K562 (cell line): Measurements from ENCODE around the gene PTP4A2. TPM values are rescaled to one million over a fixed set of nuclear protein-coding genes. Genes with fewer than 3 reads are reported as not detected.
A peak's percentile ranks its signal among the peaks of the same experiment; 100 is the strongest.

Experiments used
- ATAC-seq: fragments of 200-7000 bp; cut with Tn5 transposase; 3 replicates; pipeline ENCODE4 v1.9.1; 2020; ENCODE audit warnings: moderate library complexity
- BruUV-seq: library from RNA; stranded (reverse); fragments of 400-500 nt; replicated peaks from 2 replicates; lab custom pipeline; 2021; lab: Mats Ljungman, UMichigan
- CTCF ChIA-PET: fragments of 300-600 bp; formaldehyde crosslinking; extraction: SDS; loops from one replicate; lab custom pipeline; 2021; ENCODE audit warnings: low intra/inter-chr PET ratio; lab: Yijun Ruan, JAX
- POLR2A ChIA-PET: fragments of 300-600, 350-650 bp; sonication (Branson Sonifier 250); formaldehyde crosslinking; extraction: SDS; loops from one replicate; lab custom pipeline; 2021; ENCODE audit warnings: antibody characterized with exemption, inconsistent platforms; lab: Yijun Ruan, JAX
- DNase-seq, 4 experiments: peaks; one replicate each; pipeline versions ENCODE4 v3.0.0 to v3.0.0-alpha.2; 2011 to 2018; ENCODE audit warnings: low spot score in 3 of 4, mixed read lengths in 3 of 4; ENCODE audit errors: extremely low read depth in 1 of 4
- FAIRE-seq: peaks from 2 replicates; lab custom pipeline; 2011; peaks lifted over from hg19 to GRCh38; lab: Jason Lieb, UNC
- H2AFZ ChIP-seq: 2 replicates; pipeline ENCODE4 v1.6.0; 2011; ENCODE audit warnings: low read depth, low read length, control low read depth, inconsistent platforms
- H3K27ac ChIP-seq: fragments of 200-600 bp; 3 replicates; pipeline ENCODE4 v1.8.0; 2011; ENCODE audit warnings: low read depth, mild to moderate bottlenecking, control low read depth, inconsistent platforms, low read length, moderate library complexity, mixed read lengths; ENCODE audit errors: extremely low read depth
- H3K27me3 ChIP-seq, 2 experiments: fragments of 300-600 bp in 1 of 2; 2 replicates in 1 of 2; 3 replicates in 1 of 2; pipeline versions ENCODE4 v1.6.0 to v1.8.0; 2011; ENCODE audit warnings: inconsistent platforms in 2 of 2, low read length in 2 of 2, mild to moderate bottlenecking in 1 of 2, mixed read lengths in 1 of 2, moderate library complexity in 1 of 2; ENCODE audit not compliant: control insufficient read depth in 2 of 2, insufficient read depth in 2 of 2
- H3K36me3 ChIP-seq: fragments of 300-600 bp; 3 replicates; pipeline ENCODE4 v1.8.0; 2011; ENCODE audit warnings: mild to moderate bottlenecking, low read length, inconsistent platforms; ENCODE audit not compliant: control insufficient read depth, insufficient read depth
- H3K4me1 ChIP-seq, 2 experiments: fragments of 200-600 bp in 1 of 2; replicated peaks in 1 of 2; 2 replicates in 1 of 2; 3 replicates in 1 of 2; pipeline versions ENCODE4 v1.5.1 to v1.8.0; 2011; ENCODE audit warnings: inconsistent platforms in 2 of 2, low read length in 2 of 2, mild to moderate bottlenecking in 1 of 2, mixed read lengths in 1 of 2, moderate library complexity in 1 of 2; ENCODE audit not compliant: control insufficient read depth in 2 of 2, insufficient read depth in 2 of 2
- H3K4me2 ChIP-seq: 2 replicates; pipeline ENCODE4 v1.6.1; 2011; ENCODE audit warnings: low read length, control low read depth, inconsistent platforms, mixed read lengths; ENCODE audit not compliant: insufficient read depth
- H3K4me3 ChIP-seq: fragments of 200-600 bp; sonication (generic), shearing (Covaris generic); 2 replicates; pipeline ENCODE4 v1.5.1; 2016; ENCODE audit warnings: control low read depth, inconsistent platforms
- H3K79me2 ChIP-seq: fragments of 200-600 bp; 3 replicates; pipeline ENCODE4 v1.8.0; 2011; ENCODE audit warnings: low read length, inconsistent platforms; ENCODE audit not compliant: control insufficient read depth, insufficient read depth
- H3K9ac ChIP-seq, 2 experiments: 2 replicates each; pipeline versions ENCODE4 v1.6.0 to v1.6.1; 2011; ENCODE audit warnings: low read depth in 2 of 2, low read length in 2 of 2, control low read depth in 1 of 2, inconsistent platforms in 1 of 2, mild to moderate bottlenecking in 1 of 2, mixed read lengths in 1 of 2; ENCODE audit not compliant: insufficient read depth in 1 of 2
- H3K9me1 ChIP-seq: one replicate; pipeline ENCODE4 v1.6.0; 2011; ENCODE audit warnings: inconsistent platforms, mild to moderate bottlenecking, low read length, moderate library complexity; ENCODE audit not compliant: control insufficient read depth, insufficient read depth
- H3K9me3 ChIP-seq: replicated peaks from 2 replicates; pipeline ENCODE4 v1.5.1; 2011; ENCODE audit warnings: low read depth, low read length, inconsistent platforms; ENCODE audit not compliant: control insufficient read depth, insufficient read depth
- H4K20me1 ChIP-seq: replicated peaks from 2 replicates; pipeline ENCODE4 v1.6.1; 2011; ENCODE audit warnings: low read length, inconsistent platforms, mixed read lengths; ENCODE audit not compliant: control insufficient read depth, insufficient read depth
- C11orf30 ChIP-seq: fragments of 450-650 bp; IDR thresholded peaks from 2 replicates; pipeline ENCODE4 v1.6.1; 2016; ENCODE audit warnings: low read depth, mild to moderate bottlenecking
- CTBP1 ChIP-seq: fragments of 450-650 bp; IDR thresholded peaks from 2 replicates; pipeline ENCODE4 v1.6.1; 2016; ENCODE audit warnings: borderline replicate concordance
- CTCFL ChIP-seq: IDR thresholded peaks from 2 replicates; pipeline ENCODE4 v1.6.1; 2011; ENCODE audit warnings: borderline replicate concordance, low read depth, mild to moderate bottlenecking, moderate library complexity, low read length; ENCODE audit not compliant: insufficient read depth, poor library complexity, severe bottlenecking
- GTF2E2 ChIP-seq: fragments of 200-800 bp; sonication (Bioruptor generic); IDR thresholded peaks from 2 replicates; pipeline ENCODE4 v1.6.1; 2016; ENCODE audit warnings: missing genetic modification characterization, missing compliant biosample characterization
- HLTF ChIP-seq: fragments of 450-650 bp; IDR thresholded peaks from 2 replicates; pipeline ENCODE4 v1.6.1; 2016
- MAFK ChIP-seq: IDR thresholded peaks from 2 replicates; pipeline ENCODE4 v1.6.1; 2011; ENCODE audit warnings: low read length, improper control_type of control experiment
- MAX ChIP-seq: sonication (generic); formaldehyde crosslinking; IDR thresholded peaks from 2 replicates; pipeline ENCODE4 v1.9.0; 2022; ENCODE audit warnings: mild to moderate bottlenecking, missing genetic modification reagents
- MEIS2 ChIP-seq: fragments of 450-650 bp; IDR thresholded peaks from 2 replicates; pipeline ENCODE4 v1.6.1; 2014; ENCODE audit warnings: mild to moderate bottlenecking; ENCODE audit not compliant: partially characterized antibody
- RAD21 ChIP-seq, 2 experiments: fragments of 250-450 bp in 1 of 2; fragments of 450-650 bp in 1 of 2; sonication (Bioruptor Pico) in 1 of 2; formaldehyde crosslinking in 1 of 2; IDR thresholded peaks in 1 of 2; conservative IDR thresholded peaks in 1 of 2; 2 replicates each; pipeline versions ENCODE4 v1.4.0 to v1.8.0; 2020 to 2022; ENCODE audit warnings: mild to moderate bottlenecking in 2 of 2, moderate library complexity in 1 of 2
- TSC22D4 ChIP-seq: fragments of 450-650 bp; IDR thresholded peaks from 2 replicates; pipeline ENCODE4 v1.6.1; 2016; ENCODE audit warnings: missing genetic modification characterization, missing biosample characterization, control low read depth
- U2AF2 ChIP-seq: fragments of 200-400 bp; formaldehyde crosslinking; optimal IDR thresholded peaks from 2 replicates; pipeline ENCODE3; 2017; ENCODE audit warnings: low read depth, mild to moderate bottlenecking, low read length
- ZBTB33 ChIP-seq: sonication (generic); formaldehyde crosslinking; IDR thresholded peaks from 2 replicates; pipeline ENCODE4 v1.8.1; 2023; ENCODE audit warnings: mild to moderate bottlenecking, missing genetic modification reagents
- ZBTB34 ChIP-seq: fragments of 250-450 bp; sonication (Bioruptor Pico); IDR thresholded peaks from 2 replicates; pipeline ENCODE4 v1.8.0; 2021; ENCODE audit warnings: mild to moderate bottlenecking, moderate library complexity
- WGBS: fragments of 100-300 bp; shearing (Covaris generic); methylation state at CpG from one replicate; pipeline ENCODE4 v1.1.6; 2016; ENCODE audit warnings: low coverage, mixed read lengths; ENCODE audit not compliant: insufficient coverage; ENCODE audit errors: missing lambda C conversion rate; 5-methylcytosine and 5-hydroxymethylcytosine counted together
- in situ Hi-C: fragments of 300-500 bp; cut with MboI; formaldehyde crosslinking; loops from 4 replicates; pipeline ENCODE4 v1.15.0; 2018; ENCODE audit warnings: inconsistent platforms, mixed read lengths
- intact Hi-C: fragments of 100-400 bp; cut with micrococcal nuclease; formaldehyde crosslinking; loops from 2 replicates; pipeline ENCODE4 v1.14.2; 2022
- polyA plus RNA-seq, 8 experiments: library from polyadenylated mRNA; depleted of rRNA in 4 of 8; stranded (reverse) in 5 of 8; unstranded in 3 of 8; fragments of >200 nt; fragmentation: Nextera tagmentation in 2 of 8; fragmentation: Illumina TruSeq in 1 of 8; extraction: Ambion mirVana in 2 of 8; extraction: Trizol in 1 of 8; gene quantifications; 2 replicates each; pipeline versions ENCODE4 v1.2.1 to v1.2.3, GENCODE V29; 2011 to 2014; ENCODE audit warnings: inconsistent platforms in 1 of 8, missing spikeins in 1 of 8
- total RNA-seq, 7 experiments: library from RNA; depleted of rRNA in 6 of 7; stranded (reverse); fragments of >200 nt in 6 of 7; fragmentation: Illumina TruSeq in 2 of 7; extraction: Trizol in 2 of 7; gene quantifications; 2 replicates each; pipeline versions ENCODE4 v1.2.1 to v1.2.3, GENCODE V29; 2011 to 2021; ENCODE audit warnings: low replicate concordance in 1 of 7

Gene PTP4A2
- total and polyA plus RNA-seq, 9 of the 15 experiments (the other 6 are each of a cell fraction or from before 2014, with no cell fraction given) = 197 to 870 (median 480) TPM

GRCh38 chr1:31866450-31867032 is 71.6 kb downstream of the PTP4A2 start (continued):
- TF ChIP-seq GTF2E2 (tag) (no peak), MAFK (no peak), C11orf30 (0 out of 2 replicates have a peak, but pooled peaks have one; percentile 10), U2AF2 (no peak), MAX (CRISPR knock-in tag) (no peak)

GRCh38 chr1:31865728-31866449 is 72.3 kb downstream of the PTP4A2 start:
- CTCF ChIA-PET = no interaction called here
- Histone ChIP-seq H3K9me3 (no peaks in the 10 kb centered on the region), H3K36me3 (no peaks in the 10 kb centered on the region), H3K27ac (peak overlapping the region; percentile 37; the same call in 1 of the 3 replicates), H4K20me1 (no peaks in the 10 kb centered on the region), H2AFZ (peak overlapping the region; percentile 76), H3K9ac (peak overlapping the region; percentile 5 to 49; a peak in 1 of 4 replicates), H3K79me2 (no peaks in the 10 kb centered on the region), H3K27me3 (no peaks in the 10 kb centered on the region), H3K4me1 (peaks cover 3 to 9% of the 10 kb centered on the region in 2 experiments; a peak in 4 of 5 replicates), H3K4me3 (no peak overlapping the region), H3K4me2 (peak overlapping the region; percentile 59; the same call in 1 of the 2 replicates), H3K9me1 (no peaks in the 10 kb centered on the region)
- in situ Hi-C loops = no loop called here
- intact Hi-C loops = no loop called here
- WGBS = 65% methylated on average over 11 of the region's 11 CpGs
- DNase-seq (no peak), ATAC-seq (no peak; the same call in 2 of the 3 replicates), FAIRE-seq (no peak)
- POLR2A ChIA-PET = interaction anchor here (0.7 to 1.3 kb wide), 5 partner anchors 11 to 89 kb away, joined by 3 to 5 read pairs (median 3); partner anchors contain the start of gene SPOCD1
- no TSS peak for BruUV-seq
- TF ChIP-seq ZBTB33 (CRISPR knock-in tag) (no peak), TSC22D4 (tag) (no peak), RAD21 (CRISPR knock-in tag; conservative IDR thresholded peaks at IDR 0.05 in 1 of 2, IDR thresholded peaks at IDR 0.05 in 1 of 2) (no peak), HLTF (peak; percentile 34; the same call in 1 of the 2 replicates), CTCFL (no peak), CTBP1 (no peak), ZBTB34 (CRISPR knock-in tag) (no peak), MEIS2 (no peak)
